ENCODE results near the gene AP2M1. TPM values are rescaled to one million over a fixed set of nuclear protein-coding genes. Genes with fewer than 3 reads are reported as not detected.

Gene AP2M1
- total RNA-seq, 1 donor from 2014 or later, result 213 TPM

GRCh38 chr3:184196536-184196935, 21.9 kb downstream of the AP2M1 start:
- no peak for DNase-seq (ENCODE audit: low spot score, unreplicated experiment)
- Mint-ChIP-seq H3K27me3 (no peaks in the 10 kb centered on the region), H3K27ac (no peak overlapping the region), H3K36me3 (ENCODE audit: insufficient read depth) (peaks cover 7% of the 10 kb centered on the region), H3K4me3 (ENCODE audit: low read depth) (no peak overlapping the region), H3K4me1 (ENCODE audit: low read depth) (no peaks in the 10 kb centered on the region), H3K9me3 (ENCODE audit: low read depth) (no peaks in the 10 kb centered on the region)
- no peak for TF ChIP-seq CTCF (IDR thresholded peaks at IDR 0.05; ENCODE audit: unreplicated experiment)

- peaks cover 1% of the 10 kb centered on the region for H3K36me3 Mint-ChIP-seq (ENCODE audit: insufficient read depth)
- DNase-seq (ENCODE audit: low spot score, unreplicated experiment), result no peak
- no peak for TF ChIP-seq CTCF (IDR thresholded peaks at IDR 0.05; ENCODE audit: unreplicated experiment)
- no peak overlapping the region for H3K27ac Mint-ChIP-seq
- H3K4me3 Mint-ChIP-seq (ENCODE audit: low read depth), result no peak overlapping the region
- no peaks in the 10 kb centered on the region for H3K9me3 Mint-ChIP-seq (ENCODE audit: low read depth)
- no peaks in the 10 kb centered on the region for H3K27me3 Mint-ChIP-seq
- no peaks in the 10 kb centered on the region for H3K4me1 Mint-ChIP-seq (ENCODE audit: low read depth)
Observed at GRCh38 chr3:184198509-184198908, 23.9 kb downstream of the AP2M1 start.

GRCh38 chr3:184200825-184201224, 26.2 kb downstream of the AP2M1 start:
- Mint-ChIP-seq H3K4me1 (ENCODE audit: low read depth) (no peaks in the 10 kb centered on the region), H3K4me3 (ENCODE audit: low read depth) (no peak overlapping the region), H3K36me3 (ENCODE audit: insufficient read depth) (no peaks in the 10 kb centered on the region), H3K9me3 (ENCODE audit: low read depth) (no peaks in the 10 kb centered on the region), H3K27ac (no peak overlapping the region), H3K27me3 (peaks cover 4% of the 10 kb centered on the region)
- no peak for TF ChIP-seq CTCF (IDR thresholded peaks at IDR 0.05; ENCODE audit: unreplicated experiment)
- DNase-seq (ENCODE audit: low spot score, unreplicated experiment), result no peak

GRCh38 chr3:184203526-184203925, 28.9 kb downstream of the AP2M1 start:
- Mint-ChIP-seq H3K27me3 (peaks cover 17% of the 10 kb centered on the region), H3K9me3 (ENCODE audit: low read depth) (no peaks in the 10 kb centered on the region), H3K4me1 (ENCODE audit: low read depth) (no peaks in the 10 kb centered on the region), H3K27ac (no peak overlapping the region), H3K4me3 (ENCODE audit: low read depth) (no peak overlapping the region), H3K36me3 (ENCODE audit: insufficient read depth) (no peaks in the 10 kb centered on the region)
- no peak for DNase-seq (ENCODE audit: low spot score, unreplicated experiment)
- TF ChIP-seq CTCF (IDR thresholded peaks at IDR 0.05; ENCODE audit: unreplicated experiment), result no peak

GRCh38 chr3:184209146-184209923, 34.7 kb downstream of the AP2M1 start:
- Mint-ChIP-seq H3K9me3 (ENCODE audit: low read depth) (no peaks in the 10 kb centered on the region), H3K4me1 (ENCODE audit: low read depth) (no peaks in the 10 kb centered on the region), H3K36me3 (ENCODE audit: insufficient read depth) (no peaks in the 10 kb centered on the region), H3K27me3 (peaks cover 23% of the 10 kb centered on the region), H3K27ac (no peak overlapping the region), H3K4me3 (ENCODE audit: low read depth) (no peak overlapping the region)
- no peak for TF ChIP-seq CTCF (IDR thresholded peaks at IDR 0.05; ENCODE audit: unreplicated experiment)
- no peak for DNase-seq (ENCODE audit: low spot score, unreplicated experiment)
